MM.1S (cell line): Measurements from ENCODE around the gene OSTF1.

Experiments used
- CTCF ChIP-seq: fragments of 300-600 bp; sonication (generic); IDR thresholded peaks from 2 replicates; pipeline ENCODE4 v1.5.1; 2016; ENCODE audit warnings: antibody characterized with exemption, low read length, mixed read lengths
- EZH2 ChIP-seq: fragments of 300-600 bp; sonication (generic); optimal IDR thresholded peaks from 2 replicates; pipeline ENCODE3; 2017; ENCODE audit warnings: low read depth, mild to moderate bottlenecking, antibody characterized with exemption, low read length, mixed read lengths
- EZH2phosphoT487 ChIP-seq: fragments of 300-600 bp; sonication (generic); IDR thresholded peaks from 2 replicates; pipeline ENCODE4 v1.6.1; 2018; ENCODE audit warnings: antibody characterized with exemption, low read length

GRCh38 chr9:75132244-75132643 is 43.9 kb downstream of the OSTF1 start:
- TF ChIP-seq CTCF (no peak), EZH2 (no peak), EZH2phosphoT487 (no peak)
